Stimulated activated CD4-positive, alpha-beta T cell treated with anti-CD3 and anti-CD28 coated beads, Interleukin-2, amount 100 ng/mL, for 4 hours (primary cell): ENCODE measurements around the gene GATA5.
"Not testable (repeated sequence)": the region's sequence is repeated elsewhere in the genome, so short reads cannot be mapped to it uniquely, and the experiment has no call there.

Experiments used
- DNase-seq: peaks from one replicate; pipeline ENCODE4 v3.0.0-alpha.2; 2020; ENCODE audit warnings: low read depth

GATA5 gene

DNA sequence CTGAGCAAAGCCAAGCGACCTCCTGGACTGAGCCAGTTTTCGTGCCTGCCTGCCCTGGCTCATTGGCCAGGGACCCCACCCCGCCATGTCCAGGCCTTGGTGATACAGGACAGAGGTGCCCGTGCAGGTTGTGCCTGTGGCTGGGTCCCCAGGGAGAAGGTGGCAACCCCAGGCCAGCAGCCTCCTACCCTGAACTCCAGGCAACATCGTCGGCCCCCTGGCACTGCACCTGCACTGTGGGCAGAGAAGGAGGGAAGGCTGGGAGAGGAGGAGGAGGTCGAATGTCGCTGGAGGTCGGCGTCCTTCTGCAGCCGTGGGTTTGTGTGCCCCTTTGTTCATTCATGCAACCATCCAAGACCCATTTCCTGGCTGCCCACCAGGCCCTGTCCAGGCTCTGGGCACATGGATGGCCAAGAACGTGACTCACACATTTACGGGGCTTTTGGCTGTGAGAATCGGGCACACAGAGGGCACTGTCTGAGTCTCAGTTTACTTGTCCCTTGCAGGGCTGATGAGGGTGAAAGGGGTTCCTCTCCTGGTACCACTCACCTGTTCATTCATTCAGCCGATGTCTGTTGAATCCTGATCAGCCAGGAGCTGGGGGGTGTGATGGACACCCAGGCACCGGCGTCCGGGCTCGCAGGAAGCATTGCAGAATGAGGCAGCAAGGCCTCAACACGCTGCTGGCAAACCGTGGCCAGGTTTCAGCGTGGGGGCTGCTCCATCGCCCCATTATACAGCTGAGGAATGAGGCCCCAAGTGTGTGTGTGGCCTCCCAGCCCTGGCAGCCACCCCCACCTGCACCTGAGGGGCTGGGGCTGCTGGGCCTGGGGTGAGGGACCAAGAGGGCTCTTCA is 46.1 kb downstream of the GATA5 start:
- DNase-seq: no peak

DNA sequence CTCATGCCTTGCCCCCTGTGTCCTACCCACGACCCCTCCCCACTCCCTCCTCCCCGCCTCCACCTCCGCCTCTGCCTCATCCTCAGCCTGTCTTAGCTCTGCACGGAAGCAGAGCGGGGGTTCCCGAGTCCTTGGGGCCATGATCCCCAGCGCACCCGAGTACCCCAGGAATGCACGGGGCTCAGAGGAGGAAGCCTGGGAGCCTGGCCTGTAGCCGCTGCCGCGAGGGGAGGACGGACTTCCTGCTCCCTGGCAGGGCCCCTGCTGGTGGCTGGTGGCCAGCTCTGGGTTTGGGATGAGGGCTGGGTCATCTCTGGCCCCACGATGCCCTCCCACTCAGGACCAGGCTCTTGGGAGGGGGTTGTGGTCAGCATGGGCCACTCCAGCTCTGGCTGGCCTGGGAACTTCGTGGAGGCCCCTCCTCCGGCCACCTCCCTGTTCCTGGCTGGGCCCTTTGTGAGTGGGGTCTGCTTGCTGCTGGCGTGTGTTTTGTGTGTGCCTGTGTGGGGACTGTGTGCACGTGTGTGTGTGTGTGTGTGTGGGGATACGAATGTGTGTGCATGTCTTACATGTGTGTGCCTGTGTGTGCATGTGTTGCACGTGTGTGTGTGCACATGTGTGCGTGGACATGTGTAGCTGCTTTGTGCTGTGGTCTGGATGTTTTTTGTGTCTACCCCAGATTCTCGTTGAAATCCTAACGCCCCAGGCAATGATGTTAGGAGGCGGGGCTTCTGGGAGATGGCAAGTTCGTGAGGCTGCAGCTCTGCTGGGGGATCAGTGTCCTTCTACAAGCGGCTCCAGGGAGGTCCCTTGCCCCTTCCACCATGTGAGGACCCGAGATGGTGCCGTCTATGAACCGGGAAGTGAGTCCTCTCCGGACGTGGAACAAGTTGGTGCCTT is 47.1 kb downstream of the GATA5 start:
- no peak for DNase-seq

DNA sequence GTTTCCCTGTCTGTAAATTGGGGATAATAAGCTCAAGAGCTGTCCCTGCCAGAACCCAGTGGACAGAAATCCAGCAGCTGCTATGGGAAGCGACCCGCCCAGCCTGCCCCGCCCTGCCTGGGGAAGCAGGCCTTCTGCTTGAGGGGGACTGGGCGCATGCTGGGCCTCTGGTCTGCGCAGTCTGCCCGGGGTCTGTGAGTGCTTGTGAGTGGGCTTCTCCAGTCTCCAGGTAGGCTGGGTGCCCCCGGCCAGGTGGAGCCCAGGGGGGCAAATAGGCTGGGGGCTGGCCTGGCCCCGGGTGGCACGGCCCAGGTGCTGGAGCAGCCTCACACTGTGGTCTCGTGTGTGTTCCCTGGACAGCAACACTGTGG is 47.8 kb downstream of the GATA5 start:
- no peak for DNase-seq

DNA sequence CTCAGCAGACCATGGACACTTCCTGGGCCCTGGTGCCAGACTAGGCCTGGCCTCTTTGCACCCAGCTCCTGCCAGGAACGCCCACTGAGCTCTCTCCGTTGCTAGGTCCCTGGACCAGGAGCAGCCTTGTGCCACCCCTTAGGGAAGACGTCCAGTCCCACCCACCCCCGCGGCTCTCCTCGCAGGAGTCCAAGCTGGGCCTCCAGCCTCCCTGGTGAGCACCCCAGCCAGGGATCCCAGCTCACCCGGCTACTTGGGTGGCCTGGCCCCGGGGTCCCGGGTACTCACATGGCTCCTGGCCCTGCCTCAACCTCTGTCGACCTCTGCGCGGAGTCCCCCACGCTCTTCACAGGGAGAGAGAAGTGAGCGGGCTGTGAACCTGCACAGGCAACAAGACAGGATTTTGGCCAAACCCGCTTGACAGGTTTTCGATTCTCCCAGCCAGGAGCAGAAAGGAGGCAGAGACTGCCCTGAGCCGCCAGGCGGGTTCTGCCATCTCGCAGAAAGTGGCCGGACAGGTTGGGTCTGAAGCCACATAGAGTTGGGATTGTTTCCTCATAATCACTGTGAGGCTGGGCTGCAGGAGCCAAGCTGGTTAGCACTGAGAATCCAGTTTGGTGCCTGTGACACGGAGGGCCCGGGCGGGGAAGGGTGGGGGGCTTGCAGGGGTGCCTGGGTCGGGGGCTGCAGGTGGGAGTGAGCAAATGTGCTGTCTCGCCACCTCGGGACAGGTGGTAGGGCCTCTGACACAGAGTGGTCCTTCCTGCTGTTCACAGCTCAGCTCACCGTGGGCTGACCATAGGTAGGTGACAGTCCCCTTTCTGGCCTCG is 48.4 kb downstream of the GATA5 start, which contains the start of gene RBBP8NL:
Gene RBBP8NL, minus strand, starts transcription at position 368 of the 830 bp plus-strand sequence. CDS start 7,892 bp downstream, outside the sequence.
- no peak for DNase-seq

DNA sequence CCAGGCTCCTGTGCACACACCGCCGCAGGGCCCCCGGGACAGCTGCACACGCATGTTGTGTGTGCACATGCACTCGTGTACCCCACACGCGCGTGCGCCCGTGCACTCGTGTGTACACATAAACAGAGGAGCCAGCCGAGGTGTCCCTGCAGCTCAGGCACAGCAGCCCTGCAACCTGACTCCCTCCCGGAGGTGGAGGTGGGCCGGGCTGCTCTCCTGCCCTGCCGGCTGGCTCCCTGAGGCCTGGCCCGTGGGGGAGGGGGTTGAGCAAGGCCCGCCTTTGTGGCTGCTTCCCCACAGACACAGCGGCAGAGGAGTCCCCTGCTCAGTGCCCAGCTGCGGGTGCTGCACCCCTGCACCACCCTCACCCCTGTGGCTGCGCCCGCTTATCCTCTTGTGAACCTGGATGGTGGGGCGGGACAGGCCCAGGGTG is 49.1 kb downstream of the GATA5 start:
- DNase-seq: no peak

DNA sequence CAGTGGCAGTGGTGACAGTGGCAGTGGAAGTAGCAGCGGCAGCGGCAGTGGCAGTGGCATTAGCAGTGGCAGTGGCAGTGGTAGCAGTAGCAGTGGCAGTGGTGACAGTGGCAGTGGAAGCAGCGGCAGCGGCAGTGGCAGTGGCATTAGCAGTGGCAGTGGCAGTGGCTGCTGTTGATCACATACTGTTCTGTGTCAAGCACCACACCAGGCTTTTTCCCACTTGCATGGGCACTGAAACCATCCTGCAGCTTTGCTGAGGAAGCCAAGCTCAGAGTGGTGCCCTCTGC is 49.8 kb downstream of the GATA5 start:
- not testable (repeated sequence) for DNase-seq

DNA sequence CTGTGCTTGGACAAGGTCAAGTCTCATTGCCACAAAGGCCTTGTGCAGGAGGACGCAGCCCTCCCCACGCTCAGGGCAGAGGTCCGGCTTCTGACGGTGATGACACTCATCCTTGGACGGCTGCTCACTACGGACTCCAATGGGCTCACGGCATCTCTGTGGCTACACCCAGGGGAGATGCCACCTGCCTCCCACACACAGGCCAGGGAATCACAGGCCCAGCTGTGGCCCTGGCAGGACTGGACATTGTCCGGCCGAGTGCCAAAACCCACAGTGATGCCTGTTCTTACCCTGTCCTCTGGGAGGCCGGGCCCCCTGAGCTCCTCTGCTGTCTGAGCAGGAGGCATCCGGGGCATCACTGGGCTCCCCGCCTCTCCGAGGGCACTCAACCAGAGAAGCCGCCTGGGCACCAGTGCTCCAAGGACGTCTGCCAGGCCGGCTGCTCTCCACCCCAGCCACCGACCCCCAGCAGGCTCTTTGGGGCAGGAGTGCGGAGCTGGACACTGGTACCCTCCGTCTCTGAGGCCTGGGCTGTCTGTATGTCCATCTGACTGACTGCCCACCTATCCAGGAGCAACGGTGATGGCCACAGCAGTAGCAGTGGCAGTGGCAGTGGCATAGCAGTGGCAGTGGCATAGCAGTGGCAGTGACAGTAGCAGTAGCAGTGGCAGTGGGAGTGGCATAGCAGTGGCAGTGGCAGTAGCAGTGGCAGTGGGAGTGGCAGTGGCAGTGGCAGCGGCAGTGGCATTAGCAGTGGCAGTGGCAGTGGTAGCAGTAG is 50.3 kb downstream of the GATA5 start:
- no peak for DNase-seq

DNA sequence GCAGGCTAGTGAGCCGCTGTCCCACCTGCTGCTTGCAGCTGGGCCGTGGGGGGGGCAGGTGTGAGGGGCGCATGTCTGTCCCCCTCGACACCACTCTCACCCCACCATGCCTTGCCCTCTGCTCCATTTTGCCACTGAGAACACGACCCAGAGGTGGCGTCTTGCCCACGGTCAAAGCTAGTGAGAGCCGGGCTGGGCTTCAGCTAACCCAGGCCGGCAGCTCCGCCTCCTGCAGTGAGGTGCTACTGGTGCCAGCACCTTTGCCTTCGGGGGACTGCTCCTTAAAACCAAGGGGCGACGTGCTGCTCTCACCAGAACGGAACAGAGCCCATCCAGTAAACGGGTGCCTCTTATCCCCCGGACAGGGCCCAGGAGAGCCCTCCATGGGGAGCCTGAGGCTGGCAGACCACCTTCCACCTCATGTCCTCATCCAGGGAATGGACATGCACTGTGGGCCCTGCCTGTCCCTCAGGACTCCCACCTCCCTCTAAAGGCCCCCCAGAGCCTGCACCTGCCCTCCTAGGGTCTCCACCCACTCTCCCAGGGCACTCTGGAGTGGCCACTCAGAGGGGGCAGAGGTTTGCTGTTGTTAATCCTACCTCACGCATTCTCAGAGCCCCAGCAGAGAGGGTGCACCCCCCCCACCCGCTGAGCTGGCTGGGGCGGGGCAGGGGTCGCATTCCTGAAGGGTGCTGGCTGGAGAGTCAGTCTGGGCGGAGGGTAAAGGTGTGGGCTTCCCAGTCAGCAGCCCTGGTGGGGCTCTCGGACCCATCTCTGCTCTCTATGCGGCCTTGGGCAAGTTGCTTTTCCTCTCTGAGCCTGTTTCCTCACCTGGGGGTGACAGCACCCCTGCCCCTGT is 51.3 kb downstream of the GATA5 start:
- no peak for DNase-seq

DNA sequence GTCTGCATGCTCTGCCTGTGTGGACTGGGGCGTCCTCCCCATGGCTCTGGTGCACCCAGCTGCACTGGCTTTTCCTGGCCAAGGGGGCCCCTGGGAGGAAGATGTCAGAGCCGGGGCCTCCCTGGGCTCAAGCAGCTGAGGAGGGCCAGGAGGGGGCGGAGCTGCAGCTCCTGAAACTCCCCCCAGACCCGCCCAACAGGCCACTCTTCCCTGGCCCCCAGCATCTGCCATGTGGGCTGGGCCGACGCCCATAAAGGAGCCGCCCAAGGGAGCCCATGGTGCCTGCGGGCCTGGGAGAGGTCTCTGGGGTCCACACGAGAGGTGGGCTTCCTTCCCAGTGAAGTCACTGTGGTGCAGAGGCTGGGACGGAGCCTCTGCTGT is 52.5 kb downstream of the GATA5 start:
- no peak for DNase-seq

DNA sequence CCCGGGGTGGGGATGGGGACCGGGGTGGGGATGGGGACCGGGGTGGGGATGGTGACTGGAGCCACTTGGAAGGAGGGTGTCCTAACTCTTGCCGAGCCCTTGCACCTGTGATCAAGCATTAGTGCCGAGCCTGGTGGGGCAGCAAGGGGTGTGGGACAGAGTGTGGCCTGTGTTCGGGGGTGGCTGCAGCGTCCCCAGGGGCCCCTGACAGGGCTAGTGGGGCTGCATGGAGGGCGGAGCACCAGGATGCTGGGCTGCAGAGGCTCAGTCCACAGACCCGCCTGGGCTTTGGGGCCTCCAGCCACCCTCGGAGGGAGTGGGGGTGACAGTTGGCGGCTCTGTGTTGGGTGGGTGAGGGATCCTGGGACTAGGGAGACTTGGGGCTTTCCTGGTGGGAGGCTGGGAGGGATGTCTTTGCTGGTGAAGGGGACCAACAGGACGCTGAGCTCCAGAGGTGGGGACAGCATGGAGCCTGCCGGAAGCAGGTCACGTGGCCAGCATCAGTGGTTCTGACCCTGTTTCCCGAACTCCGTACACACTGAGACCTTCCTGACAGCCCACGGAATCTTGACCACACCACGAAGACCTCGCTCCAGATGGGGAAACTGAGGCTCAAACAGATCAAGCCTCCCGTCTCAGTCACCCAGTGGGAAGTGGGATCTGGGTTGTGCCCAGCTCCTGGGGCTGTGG is 53.0 kb downstream of the GATA5 start:
- DNase-seq: no peak

DNA sequence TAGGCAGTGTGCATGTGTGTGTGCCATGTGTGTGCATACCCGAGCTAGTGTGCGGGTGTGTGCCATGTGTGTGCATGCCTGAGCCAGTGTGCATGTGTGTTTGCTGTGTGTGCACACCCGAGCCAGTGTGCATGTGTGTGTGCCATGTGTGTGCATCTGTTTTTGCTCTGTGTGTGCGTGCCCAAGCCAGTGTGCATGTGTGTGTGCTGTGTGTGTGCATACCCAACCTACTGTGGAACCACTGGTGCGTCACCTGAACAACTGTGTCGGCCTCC is 54.1 kb downstream of the GATA5 start:
- DNase-seq: no peak

DNA sequence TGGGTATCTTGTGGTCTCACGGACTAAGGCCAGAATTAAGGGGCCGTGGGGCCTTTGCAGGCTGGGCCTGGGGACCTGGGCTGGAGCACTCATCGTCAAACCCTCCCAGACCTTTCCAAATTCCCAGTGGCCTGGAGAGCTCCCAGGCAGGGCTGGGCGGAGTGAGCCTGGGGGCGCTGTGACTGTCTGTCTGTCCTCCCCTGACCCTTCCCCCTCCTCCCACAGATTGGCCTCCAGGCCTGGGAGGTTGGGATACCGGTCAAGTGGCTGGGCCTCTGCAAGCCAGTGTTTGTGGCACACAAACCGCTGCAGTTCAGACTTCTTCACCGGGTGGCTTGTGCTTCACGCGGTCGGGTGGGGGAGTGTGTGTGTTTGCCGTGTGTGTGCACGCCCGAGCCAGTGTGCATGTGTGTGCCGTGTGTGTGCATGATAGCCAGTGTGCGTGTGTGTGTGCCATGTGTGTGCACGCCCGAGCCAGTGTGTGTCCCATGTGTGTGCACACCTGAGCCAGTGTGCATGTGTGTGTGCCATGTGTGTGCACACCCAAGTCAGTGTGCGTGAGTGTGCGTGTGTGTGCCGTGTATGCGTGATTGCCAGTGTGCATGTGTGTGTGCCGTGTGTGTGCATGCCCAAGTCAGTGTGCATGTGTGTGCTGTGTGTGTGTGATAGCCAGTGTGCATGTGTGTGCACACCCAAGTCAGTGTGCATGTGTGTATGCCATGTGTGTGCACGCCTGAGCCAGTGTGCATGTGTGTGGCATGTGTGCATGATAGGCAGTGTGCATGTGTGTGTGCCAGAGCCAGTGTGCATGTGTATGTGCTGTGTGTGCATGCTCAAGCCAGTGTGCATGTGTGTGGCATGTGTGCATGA is 54.7 kb downstream of the GATA5 start:
- no peak for DNase-seq

DNA sequence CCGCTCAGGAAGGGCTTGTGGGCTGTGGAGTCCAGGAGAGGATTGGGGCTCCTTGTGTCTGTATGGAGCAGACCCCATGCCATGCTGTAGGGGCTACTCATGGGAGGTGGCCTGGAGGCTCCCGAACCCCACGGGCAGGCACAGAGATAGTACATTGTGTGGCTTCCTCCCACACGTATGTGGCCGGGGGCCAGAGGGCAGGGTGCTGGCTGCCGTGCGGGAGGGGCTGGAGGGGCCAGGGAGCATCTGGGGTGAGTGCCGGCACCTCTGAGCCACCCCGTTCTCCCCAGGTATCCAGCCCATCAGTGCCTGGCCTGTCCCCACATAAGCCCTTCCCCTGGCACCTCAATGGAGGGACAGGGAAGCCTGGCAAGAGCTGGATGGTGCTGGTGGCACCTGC is 56.0 kb downstream of the GATA5 start:
- DNase-seq: no peak

DNA sequence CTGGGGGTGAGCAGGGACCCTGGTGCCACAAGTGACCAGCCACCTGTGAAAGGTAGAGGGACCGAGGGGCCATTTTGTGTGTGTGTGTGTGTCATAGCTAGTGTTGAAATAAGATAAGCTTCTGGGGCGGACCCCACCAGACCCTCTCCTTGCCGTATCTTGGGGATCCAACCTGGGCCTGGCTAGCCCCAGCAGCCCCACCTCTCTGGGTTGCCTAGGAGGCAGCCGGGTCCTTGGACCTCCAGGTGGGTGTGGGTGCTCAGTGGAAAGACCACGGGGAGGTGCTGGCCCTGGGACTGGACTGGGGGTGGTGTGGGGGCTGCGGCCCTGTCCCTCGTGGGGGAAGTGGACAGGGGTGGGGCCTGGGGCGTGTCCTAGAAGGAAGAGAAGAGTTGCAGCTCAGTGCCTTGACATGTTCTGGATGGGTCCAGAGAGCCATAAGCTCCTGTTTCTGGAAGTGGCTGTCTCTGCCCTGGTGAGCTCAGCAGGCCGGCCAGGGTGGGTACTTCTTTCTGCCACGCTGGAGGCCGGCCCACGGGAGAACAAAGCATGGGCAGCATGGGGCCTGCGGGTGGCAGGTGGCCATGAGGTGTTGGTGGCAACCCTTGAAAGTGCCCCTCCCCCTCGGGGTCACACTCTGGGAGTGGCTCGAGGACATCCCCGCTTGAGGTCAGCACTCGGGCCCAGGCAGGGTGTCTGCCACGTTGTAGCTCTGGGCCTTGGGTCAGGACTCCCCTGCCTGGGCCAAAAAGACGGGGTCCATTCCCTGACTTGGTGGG is 56.9 kb downstream of the GATA5 start:
- no peak for DNase-seq

DNA sequence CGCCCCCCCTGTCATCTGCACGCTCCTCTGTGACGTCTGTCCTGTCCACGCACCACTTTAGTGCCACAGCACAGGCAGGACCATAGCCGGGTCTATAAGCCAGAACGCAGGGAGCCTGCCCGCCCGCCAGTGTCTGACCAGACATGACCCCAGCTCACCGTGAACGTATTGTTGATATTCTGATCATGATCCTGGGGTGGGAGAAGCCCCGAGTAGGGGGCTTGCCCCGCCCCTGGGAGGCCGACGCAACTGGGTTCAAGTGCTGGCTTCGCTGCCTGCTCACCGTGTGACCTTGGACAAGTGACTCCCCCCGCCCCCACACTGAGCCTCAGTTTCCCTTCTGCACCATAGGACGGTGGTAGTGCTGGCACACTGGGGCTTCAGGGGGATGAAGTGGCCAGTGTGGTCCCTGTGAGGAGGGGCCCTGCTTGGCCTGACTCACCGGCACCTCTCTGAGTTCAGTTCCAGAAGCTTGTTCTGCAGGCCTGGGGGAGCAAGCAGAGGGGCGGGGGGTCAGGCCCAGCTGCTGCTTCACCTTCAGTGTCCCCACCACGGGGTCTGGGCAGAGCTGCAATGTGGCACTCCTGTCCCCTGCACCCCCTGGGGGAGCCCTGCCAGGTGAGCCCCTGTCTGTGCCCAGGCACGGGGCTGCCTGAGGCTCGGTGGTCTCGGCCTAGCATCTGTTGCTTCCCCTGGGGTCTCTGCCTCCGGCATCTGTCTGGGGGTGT is 57.6 kb downstream of the GATA5 start:
- DNase-seq: no peak

DNA sequence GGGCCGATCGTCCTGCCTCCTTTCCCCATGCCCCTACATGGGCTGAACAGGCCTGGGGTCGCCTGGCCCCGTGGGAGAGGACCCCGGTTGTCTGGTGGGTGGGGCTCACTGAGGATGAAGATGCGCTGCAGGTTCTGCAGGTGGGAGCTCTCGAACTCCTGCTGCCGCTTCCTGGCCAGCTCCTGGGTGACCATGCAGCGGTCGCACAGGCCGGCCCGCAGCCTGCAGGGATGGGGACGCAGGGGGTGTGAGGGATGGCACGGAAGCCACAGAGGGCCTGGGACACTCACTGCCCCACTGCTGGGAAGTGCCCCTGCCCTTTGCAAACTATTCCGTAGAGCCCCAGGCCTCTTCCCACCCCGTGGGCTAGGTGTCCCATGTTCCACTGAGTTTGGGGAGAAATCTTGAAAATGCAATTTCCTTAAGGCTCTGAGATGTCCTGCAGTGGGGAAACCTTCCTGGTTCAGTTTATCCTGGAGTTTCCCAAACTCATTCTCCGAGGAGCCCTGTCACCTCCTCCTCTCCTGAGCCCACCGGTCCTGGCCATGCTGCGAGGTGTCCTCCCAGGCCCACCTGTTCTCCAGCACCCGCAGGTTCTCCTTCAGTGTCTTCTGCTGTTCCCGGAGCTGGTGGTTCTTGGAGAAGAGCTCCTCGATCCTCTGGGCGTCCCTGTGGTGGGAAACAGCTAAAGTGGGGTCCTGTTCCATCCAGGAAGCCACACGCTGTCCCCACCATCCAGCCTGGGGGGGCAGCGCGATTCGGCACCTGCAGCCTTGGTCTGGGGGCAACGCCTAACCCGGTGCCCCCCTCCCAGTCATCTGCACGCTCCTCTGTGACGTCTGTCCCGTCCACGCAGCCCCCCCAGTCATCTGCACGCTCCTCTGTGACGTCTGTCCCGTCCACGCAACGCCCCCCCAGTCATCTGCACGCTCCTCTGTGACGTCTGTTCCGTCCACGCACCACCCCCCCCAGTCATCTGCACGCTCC is 58.9 kb downstream of the GATA5 start:
- DNase-seq: no peak
